ENCODE results near the gene NUP214.
"Not testable (repeated sequence)": the region's sequence is repeated elsewhere in the genome, so short reads cannot be mapped to it uniquely, and the experiment has no call there.

The NUP214 gene

GRCh38 chr9:131161585-131161984 lies 36.2 kb downstream of the NUP214 start:
- DNase-seq (ENCODE audit: low read depth) = no peak

GRCh38 chr9:131162886-131163285 lies 37.5 kb downstream of the NUP214 start:
- no peak for DNase-seq (ENCODE audit: low read depth)

GRCh38 chr9:131165523-131165922 lies 40.1 kb downstream of the NUP214 start:
- no peak for DNase-seq (ENCODE audit: low read depth)

GRCh38 chr9:131167146-131167692 lies 41.8 kb downstream of the NUP214 start:
- no peak for DNase-seq (ENCODE audit: low read depth)

- DNase-seq (ENCODE audit: low read depth) = no peak
These were observed 42.5 kb downstream of the NUP214 start for GRCh38 chr9:131167936-131168335.

- no peak for DNase-seq (ENCODE audit: low read depth)
These were observed 44.3 kb downstream of the NUP214 start for GRCh38 chr9:131169563-131170240.

- no peak for DNase-seq (ENCODE audit: low read depth)
These were observed 48.6 kb downstream of the NUP214 start for GRCh38 chr9:131173995-131174394.

GRCh38 chr9:131174681-131175239 lies 49.4 kb downstream of the NUP214 start:
- no peak for DNase-seq (ENCODE audit: low read depth)

GRCh38 chr9:131177898-131178297 lies 52.5 kb downstream of the NUP214 start:
- no peak for DNase-seq (ENCODE audit: low read depth)

GRCh38 chr9:131178382-131178781 lies 53.0 kb downstream of the NUP214 start:
- no peak for DNase-seq (ENCODE audit: low read depth)

GRCh38 chr9:131178926-131179325 lies 53.5 kb downstream of the NUP214 start:
- no peak for DNase-seq (ENCODE audit: low read depth)

- DNase-seq (ENCODE audit: low read depth) = peak; percentile 63
These were observed 54.3 kb downstream of the NUP214 start for GRCh38 chr9:131179561-131180219.

GRCh38 chr9:131180454-131180853 lies 55.1 kb downstream of the NUP214 start:
- DNase-seq (ENCODE audit: low read depth) = peak; percentile 89

GRCh38 chr9:131181091-131181681 lies 55.8 kb downstream of the NUP214 start:
- DNase-seq (ENCODE audit: low read depth) = no peak

GRCh38 chr9:131185924-131186323 lies 60.5 kb downstream of the NUP214 start:
- no peak for DNase-seq (ENCODE audit: low read depth)

GRCh38 chr9:131186622-131187021 lies 61.2 kb downstream of the NUP214 start:
- no peak for DNase-seq (ENCODE audit: low read depth)

- DNase-seq (ENCODE audit: low read depth) = no peak
These were observed 62.6 kb downstream of the NUP214 start for GRCh38 chr9:131187957-131188356.

GRCh38 chr9:131188976-131189375 lies 63.6 kb downstream of the NUP214 start:
- no peak for DNase-seq (ENCODE audit: low read depth)

GRCh38 chr9:131190191-131190590 lies 64.8 kb downstream of the NUP214 start:
- DNase-seq (ENCODE audit: low read depth) = no peak

GRCh38 chr9:131191032-131191431 lies 65.6 kb downstream of the NUP214 start:
- DNase-seq (ENCODE audit: low read depth) = not testable (repeated sequence)

GRCh38 chr9:131191857-131192256 lies 66.5 kb downstream of the NUP214 start:
- DNase-seq (ENCODE audit: low read depth) = no peak

GRCh38 chr9:131193051-131193450 lies 67.7 kb downstream of the NUP214 start:
- DNase-seq (ENCODE audit: low read depth) = no peak

GRCh38 chr9:131194762-131195161 lies 69.4 kb downstream of the NUP214 start:
- no peak for DNase-seq (ENCODE audit: low read depth)
